ENCODE results near the gene AMOTL1.

AMOTL1 gene

DNA sequence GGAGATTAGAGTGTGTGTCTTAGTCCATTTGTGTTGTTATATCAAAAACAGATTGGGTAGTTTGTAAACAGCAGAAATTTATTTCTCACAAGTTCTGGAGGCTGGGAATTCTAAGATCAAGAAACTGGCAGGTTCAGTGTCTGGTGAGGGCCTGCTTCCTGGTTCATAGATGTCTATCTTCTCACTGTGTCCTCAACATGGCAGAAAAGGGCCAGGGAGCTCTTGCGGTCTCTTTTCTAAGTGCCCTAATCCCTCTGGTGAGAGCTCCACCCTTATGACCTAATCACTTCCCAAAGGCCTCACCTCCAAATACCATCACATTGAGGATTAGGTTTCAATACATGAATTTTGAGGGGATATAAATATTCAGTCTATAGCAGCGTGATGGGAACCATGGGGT, 25.5 kb upstream of the AMOTL1 start:
- DNase-seq (ENCODE audit: insufficient read length, low spot score) (no peak), FAIRE-seq (no peak)
- TF ChIP-seq, protein P1, sequence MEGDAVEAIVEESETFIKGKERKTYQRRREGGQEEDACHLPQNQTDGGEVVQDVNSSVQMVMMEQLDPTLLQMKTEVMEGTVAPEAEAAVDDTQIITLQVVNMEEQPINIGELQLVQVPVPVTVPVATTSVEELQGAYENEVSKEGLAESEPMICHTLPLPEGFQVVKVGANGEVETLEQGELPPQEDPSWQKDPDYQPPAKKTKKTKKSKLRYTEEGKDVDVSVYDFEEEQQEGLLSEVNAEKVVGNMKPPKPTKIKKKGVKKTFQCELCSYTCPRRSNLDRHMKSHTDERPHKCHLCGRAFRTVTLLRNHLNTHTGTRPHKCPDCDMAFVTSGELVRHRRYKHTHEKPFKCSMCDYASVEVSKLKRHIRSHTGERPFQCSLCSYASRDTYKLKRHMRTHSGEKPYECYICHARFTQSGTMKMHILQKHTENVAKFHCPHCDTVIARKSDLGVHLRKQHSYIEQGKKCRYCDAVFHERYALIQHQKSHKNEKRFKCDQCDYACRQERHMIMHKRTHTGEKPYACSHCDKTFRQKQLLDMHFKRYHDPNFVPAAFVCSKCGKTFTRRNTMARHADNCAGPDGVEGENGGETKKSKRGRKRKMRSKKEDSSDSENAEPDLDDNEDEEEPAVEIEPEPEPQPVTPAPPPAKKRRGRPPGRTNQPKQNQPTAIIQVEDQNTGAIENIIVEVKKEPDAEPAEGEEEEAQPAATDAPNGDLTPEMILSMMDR (IDR thresholded peaks at IDR 0.05; ENCODE audit: insufficient read depth, missing control alignments) = no peak

DNA sequence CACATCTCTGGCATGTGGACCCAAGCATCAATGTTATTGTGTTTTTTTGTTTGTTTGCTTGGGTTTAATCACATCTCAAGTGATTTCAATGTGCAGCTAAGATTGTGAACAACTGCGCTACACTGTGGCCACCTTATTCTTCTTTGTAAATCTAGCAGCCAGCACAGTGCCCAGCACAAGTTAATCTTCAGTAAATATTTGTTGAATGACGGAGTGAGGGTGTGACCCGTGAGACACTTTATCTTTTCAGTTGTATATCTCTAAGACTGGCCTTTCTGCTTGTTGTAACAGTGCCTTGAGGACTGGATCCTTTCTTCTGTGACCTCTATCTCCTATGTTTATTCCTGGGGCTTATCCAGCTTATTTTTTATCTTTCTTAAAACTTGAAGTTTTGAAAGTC, 21.4 kb upstream of the AMOTL1 start:
- DNase-seq (ENCODE audit: insufficient read length, low spot score) = no peak
- TF ChIP-seq, protein P1 (IDR thresholded peaks at IDR 0.05; ENCODE audit: insufficient read depth, missing control alignments) = no peak
- no peak for FAIRE-seq

DNA sequence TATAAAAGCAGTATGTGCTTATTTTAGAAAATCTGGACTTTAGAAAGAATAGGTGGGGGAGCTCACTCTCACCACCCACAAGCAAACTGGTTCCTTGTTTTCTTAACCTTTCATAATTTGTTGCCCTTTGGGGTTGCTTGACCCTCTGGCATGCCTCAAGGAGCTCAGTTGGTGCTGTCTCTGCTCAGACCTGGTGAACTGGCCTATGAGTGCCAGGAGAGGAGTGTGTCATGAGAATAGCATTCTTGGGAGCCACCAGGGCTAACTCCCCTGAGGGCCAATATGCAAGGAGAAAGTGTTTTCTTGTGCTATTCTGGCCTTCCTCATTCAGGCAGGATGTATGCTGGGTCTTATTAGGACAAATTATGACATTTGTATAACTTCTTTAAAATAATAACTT, 21.0 kb upstream of the AMOTL1 start:
- TF ChIP-seq, protein P1 (IDR thresholded peaks at IDR 0.05; ENCODE audit: insufficient read depth, missing control alignments) = no peak
- no peak for DNase-seq (ENCODE audit: insufficient read length, low spot score)
- no peak for FAIRE-seq

DNA sequence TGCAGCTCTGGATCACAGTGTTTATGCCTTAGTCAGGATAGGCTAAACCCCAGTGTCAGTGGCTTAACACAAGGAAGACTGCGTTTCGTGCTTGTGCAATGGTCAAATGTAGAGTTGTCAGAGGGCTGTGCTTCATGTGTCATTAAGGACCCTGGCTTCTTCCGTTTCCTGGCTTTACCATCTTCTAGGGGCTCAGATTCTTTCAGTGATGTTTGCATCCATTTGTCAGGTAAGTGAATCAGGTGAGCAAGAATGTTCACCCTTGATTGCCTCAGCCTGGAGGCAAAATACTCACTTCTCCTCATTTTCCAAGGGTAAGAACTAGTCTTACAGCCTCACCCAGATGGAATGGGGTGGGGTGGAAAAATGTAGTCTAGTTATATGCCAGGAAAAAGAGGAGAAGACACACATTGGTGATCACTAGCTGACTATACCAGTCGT, 20.5 kb upstream of the AMOTL1 start:
- TF ChIP-seq, protein P1 (IDR thresholded peaks at IDR 0.05; ENCODE audit: insufficient read depth, missing control alignments) = no peak
- DNase-seq (ENCODE audit: insufficient read length, low spot score) (no peak), FAIRE-seq (no peak)

DNA sequence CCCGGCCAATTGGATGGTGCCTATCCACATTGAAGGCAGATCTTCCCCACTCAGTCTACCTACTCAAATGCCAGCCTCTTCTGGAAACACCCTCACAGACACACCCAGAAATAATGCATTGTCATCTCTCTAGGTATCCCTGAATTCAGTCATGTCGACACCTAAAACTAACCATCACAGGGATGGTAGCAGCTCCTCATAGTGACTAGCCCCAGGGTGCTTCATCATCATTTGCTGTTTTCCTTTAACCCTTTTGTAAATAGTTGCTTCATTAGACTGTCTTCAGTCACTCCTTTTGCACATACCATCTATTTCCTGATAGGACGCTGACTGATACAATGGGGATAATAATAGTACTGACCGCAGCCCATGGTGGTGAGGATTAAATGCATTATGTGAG, 18.8 kb upstream of the AMOTL1 start:
- no peak for FAIRE-seq
- DNase-seq (ENCODE audit: insufficient read length, low spot score) = no peak
- TF ChIP-seq, protein P1 (IDR thresholded peaks at IDR 0.05; ENCODE audit: insufficient read depth, missing control alignments) = no peak

DNA sequence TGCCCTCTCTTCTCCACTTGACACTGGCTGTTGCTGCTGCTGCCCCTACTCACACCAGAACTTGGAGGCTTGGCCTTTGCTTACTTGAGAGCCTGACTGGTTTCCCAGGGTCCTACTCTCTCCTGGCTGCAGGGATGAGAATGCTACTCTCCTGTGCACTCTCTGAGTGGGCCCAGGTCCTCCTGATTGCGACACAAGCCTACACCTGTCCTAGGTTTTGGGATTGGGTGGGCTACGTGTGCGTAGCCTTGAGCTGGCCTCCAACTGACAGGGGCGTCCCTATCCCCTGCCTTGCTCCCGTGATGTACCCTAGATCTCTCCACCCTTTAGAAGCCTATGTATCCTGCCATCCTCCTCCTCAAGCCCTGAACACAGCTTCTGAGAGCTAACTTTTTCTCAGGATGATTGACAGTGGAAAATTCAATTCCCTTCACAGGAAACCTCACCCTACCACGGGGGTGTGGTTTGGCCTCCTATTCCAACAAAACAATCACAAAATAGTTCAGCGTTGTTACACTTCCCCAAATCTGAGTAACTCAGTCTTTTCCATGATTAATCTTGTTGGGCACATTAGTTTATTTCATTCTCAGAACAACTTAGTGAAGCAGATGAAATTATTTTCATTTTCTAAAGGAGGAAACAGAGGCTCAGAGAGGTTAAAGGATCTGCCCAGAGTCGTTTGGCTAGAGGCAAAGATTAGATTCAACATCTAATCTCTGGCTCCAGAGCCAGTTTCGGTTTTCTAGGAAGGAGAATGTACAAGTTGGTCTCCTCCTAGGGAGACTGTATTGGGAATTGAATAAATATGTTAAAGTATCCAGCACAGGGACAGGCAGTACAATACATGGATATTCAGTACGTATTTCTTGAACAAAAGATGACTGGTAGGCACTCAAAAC, 17.6 kb upstream of the AMOTL1 start:
- TF ChIP-seq, protein P1 (IDR thresholded peaks at IDR 0.05; ENCODE audit: insufficient read depth, missing control alignments) = no peak
- FAIRE-seq (no peak), DNase-seq (ENCODE audit: insufficient read length, low spot score) (no peak)

DNA sequence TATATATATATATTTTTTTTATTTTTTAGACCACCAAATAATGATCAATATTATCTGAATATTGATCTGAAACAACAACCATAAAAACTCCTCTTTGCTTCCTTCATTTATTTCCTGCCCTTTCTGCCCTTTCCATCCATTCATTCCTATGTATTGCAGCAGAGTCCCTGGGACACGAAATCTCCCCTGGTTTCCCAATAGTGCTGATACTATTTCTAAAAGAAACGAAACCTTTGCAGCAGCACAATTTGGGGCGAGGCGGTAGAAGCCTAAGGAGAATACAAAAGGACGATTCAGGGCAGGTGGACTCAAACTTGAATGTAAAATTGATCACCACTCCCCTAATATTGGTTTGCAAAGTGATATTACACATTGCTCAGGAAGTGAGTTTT, 16.9 kb upstream of the AMOTL1 start:
- TF ChIP-seq, protein P1 (IDR thresholded peaks at IDR 0.05; ENCODE audit: insufficient read depth, missing control alignments) = no peak
- no peak for FAIRE-seq
- DNase-seq (ENCODE audit: insufficient read length, low spot score) = no peak
